Activated CD4-positive, CD25-positive, alpha-beta regulatory T cell treated with anti-CD3 and anti-CD28 coated beads, Interleukin-2, amount 50 U/mL, for 24 hours (primary cell): ENCODE measurements around the gene GRAMD1B.
A peak's percentile ranks its signal among the peaks of the same experiment; 100 is the strongest.
"Not testable (repeated sequence)": the region's sequence is repeated elsewhere in the genome, so short reads cannot be mapped to it uniquely, and the experiment has no call there.

Source experiments
- ATAC-seq, 2 donors: fragments of 150-1000 bp; cut with Tn5 transposase; one replicate each; pipeline ENCODE4 v1.10.0; 2021; ENCODE audit warnings: mild to moderate bottlenecking in 1 of 2, moderate library complexity in 1 of 2

Gene GRAMD1B

DNA sequence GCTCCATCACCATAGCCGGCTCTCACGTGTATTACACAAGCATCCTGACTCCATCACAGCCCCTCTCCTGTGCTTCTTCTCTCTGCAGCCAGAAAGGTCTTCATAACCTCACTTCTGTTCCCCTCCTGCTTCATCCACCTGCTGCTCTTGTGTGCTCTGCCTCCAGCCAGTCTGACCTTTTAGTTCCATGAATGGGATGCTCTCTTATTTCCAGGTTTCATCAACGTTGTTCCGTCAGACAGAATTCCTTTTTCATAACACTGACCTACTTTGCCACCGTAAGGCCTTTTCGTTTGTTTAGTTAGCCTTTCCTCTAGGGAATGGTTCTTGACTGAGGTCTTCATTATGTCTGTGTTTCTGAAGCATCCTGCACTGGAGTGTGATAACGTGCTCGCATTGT is 18.8 kb downstream of the GRAMD1B start:
- no peak for ATAC-seq

DNA sequence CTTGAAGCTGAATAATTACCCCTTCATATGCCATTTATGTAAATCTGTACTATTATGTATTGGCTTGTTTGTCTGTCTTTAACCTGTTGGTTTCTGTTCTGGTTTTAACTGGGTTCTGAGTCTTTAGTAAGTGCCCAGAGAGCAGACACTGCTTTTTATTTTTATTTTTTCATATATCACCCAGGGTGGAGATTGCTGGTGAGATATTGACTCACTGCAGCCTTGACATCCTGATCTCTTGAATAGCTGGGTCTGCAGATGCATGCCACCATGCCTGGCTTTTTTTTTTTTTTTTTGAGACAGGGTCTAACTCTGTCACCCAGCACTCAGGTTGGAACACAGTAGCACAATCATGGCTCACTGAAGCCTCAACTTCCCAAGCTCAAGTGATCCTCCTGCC is 19.4 kb downstream of the GRAMD1B start:
- no peak for ATAC-seq

DNA sequence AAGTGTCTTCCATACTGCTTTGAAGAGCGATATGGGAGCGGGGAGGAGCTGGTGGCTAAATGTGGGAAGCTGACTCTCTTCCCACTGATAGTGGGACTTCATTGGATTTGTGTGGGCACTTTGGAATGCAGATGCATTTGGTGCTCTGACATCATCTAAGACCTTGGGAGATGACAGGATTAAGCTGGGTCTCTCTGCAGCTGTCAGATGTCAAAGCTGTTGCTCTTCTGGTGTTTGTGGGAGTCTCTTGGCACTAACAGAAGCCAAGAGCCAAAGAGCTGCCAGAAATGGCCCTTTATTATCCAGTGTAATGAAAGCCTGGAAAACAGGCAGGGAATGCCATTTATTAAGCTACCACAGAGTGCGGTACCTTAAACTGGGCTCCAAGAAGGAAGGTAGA is 20.6 kb downstream of the GRAMD1B start:
- ATAC-seq: no peak

DNA sequence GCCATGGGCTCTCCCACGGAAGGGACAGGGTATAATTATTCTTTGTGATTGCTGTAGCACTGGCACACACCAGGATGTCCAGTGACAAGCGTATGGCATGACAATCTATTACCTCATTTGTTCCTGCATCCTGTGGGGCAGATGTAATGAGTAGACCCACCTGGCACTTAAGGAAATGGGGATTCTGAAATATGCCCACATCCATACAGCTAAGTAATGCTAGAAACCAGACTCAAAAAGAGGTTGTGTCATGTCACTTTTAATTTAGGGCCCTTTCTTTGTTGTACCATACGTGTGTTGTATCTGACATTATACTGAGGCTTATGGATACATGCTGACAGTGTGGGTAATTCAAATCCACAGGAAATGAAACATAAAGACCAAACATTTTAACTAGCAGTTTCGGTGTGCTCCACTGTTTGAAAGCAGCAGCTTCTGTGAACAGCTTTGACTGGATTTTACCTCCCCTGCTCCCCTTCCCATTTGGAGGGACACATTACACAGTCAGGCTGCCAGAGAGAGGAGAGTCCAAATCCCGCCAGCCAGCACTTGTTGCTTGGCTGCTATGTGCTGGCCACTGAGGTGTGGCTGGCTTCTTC is 21.2 kb downstream of the GRAMD1B start:
- ATAC-seq: no peak

DNA sequence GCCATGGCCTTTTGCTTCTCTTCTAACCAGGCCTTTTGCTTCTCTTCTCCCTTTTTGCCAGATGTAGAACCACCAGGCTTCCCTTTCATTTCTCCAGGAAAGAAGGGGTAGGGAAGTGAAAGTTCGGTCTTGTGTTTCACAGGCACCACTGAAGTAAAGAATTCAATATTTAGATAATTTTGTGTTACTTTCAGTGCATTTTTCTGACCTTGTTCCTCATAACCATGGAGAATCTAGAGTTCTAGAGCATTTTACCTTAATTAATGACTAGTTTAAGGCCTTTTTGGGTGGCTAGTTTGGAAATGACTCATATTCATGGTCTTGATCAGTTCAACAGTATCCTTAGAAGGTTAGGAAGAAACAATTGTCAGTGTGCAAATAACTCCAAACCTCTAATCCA is 22.7 kb downstream of the GRAMD1B start:
- ATAC-seq: no peak

DNA sequence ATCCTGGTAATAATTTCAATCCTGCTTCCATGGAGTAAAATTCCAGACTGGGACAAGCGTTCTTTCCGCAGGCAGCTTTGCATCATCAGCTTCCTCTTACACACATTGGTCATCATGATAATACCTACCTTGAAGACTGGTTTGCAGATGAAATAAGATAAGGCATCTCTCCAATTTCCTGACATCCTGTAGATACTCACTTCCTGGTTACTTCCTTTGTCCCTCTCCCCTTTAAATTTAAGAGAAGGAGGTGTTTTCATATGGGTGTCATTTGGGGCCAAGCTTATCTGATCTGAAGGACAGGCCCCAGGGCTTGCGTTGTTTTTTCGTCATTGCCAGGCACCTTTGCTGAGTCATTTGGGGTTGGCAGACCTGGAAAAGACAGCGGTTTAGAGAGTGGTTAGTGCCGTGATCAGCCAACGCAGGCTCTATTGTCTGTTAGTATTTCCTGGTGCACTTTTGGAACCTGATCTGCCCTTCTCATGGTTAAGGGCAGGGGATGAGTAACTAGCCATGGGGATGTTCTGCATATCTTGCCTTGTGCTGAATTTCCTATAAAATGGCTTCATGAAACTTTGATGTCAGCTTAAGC is 24.1 kb downstream of the GRAMD1B start:
- peak; percentile 85 to 87 for ATAC-seq

DNA sequence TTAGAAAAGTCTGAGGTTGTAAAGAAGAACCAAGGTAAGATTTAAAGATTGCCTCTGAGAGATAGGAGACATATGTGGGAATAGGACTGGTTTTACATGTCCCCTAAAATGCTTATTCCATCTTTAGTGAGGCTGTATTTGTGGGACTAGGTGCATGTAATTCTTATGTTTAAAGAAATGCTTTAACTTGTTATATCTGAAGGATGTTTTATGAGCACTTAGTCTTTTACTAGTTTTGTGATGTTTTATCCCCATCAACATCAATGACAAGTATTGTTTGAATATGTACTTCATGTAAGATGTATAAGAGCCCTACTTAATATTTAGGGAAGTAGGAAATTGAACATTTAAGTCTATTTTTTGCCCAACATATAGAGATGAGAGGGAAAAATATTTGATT is 24.7 kb downstream of the GRAMD1B start:
- ATAC-seq: no peak

DNA sequence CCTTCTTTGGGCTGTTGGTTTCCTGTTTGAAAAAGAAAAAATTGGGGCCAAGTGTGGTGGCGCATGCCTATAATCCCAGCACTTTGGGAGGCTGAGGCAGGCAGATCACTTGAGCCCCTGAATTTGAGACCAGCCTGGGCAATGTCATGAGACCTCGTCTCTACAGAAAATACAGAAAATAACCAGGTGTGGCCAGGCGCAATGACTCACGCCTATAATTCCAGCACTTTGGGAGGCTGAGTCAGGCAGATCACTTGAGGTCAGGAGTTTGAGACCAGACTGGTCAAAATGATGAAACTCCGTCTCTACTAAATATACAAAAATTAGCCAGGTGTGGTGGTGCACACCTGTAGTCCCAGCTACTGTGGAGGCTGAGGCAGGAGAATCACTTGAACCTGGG is 26.4 kb downstream of the GRAMD1B start:
- ATAC-seq: not testable (repeated sequence)

DNA sequence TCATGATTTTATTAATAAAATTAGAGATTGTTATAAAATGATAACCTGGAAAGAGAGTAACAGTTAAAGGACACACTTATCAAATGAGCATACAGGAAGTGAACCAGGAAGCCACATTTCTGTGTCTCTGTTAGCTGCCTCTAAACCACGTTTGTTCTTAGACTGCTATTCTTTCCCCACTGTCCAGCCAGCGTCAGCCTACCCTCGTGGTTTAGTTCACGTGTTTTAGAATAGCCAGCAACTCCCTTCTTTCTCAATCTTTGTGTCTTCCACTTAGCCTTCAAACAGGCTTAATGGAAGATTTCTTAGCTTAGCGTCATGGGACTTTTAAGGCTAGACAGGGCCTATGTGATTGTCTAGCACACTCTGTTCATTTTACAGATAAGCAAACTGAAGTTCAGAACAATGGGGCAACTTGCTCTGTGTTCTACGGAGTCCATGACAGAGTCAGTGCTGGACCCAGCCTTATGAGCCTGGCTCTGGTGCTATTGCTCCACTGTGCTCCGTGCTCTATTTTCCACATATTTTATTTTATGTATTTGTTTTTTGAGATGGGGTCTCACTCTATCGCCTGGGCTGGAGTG is 27.2 kb downstream of the GRAMD1B start:
- ATAC-seq: no peak

DNA sequence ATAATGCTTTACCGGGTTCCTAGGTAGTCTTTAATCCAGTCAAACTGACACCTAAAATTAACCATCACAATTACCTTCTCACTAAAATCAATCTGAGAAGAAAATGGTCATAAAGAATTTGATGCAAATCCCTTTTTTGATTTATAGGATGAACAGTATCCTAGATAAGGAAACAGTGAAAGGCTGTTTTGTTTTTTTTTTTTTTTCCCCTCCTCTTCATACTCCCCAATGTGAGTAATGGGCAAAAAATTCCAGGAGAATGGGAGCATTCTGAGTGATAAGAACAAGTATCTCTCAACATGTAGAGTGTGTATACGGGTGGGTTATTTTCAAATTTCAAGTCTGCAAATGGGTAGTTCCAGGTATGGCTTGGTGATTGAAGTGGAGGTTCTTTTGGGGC is 28.4 kb downstream of the GRAMD1B start:
- no peak for ATAC-seq

DNA sequence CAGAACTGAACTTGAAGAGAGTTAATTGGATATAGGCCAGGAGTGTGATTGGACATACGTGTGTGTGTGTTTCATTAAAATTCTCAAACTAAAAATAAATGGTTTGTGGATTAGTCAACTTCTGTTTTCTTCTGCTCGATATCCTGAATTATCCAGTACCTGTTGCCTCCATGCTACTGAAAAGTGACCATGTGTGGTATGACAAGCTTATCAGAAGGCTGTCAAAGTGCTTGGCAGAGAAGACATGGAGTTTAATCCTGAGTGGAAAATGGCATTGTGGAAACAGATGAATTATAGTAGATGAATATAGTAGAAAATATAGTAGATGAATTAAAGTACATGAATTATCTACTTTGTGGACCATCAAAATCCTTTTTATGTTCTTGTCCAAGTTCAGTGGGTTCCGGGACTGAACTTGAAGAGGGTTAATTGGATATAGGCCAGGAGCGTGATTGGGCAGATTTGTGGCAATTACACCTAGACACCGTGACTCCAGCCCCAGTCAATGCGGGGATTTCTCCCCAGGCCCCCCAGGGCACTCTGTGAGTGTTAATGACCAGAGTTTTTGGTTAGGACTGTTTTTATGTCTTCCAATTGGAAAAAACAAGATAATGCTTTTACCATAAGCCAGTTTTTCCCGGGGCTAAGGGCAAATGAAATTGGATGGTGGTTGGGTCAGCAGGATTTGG is 30.1 kb downstream of the GRAMD1B start:
- no peak for ATAC-seq

DNA sequence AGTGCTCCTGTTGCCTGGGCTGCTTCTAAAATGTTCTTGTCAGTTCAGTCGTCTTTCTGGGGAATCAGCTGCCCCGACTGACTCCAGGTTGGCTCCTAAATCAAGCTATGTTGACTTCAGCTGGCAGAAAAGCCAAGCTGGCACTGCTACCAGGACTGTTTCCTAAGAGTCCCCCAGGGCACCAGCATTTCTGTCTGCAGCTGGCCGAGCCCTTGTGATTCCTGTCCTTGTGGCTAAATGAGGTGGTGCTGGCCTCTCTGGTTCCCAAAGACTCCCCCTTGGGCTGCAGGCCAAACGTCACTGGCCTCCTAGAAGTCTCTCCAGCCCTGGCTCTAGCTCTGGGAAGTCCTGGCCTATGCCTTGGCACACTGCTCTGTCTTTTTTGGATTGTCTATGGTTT is 31.1 kb downstream of the GRAMD1B start:
- ATAC-seq: no peak

DNA sequence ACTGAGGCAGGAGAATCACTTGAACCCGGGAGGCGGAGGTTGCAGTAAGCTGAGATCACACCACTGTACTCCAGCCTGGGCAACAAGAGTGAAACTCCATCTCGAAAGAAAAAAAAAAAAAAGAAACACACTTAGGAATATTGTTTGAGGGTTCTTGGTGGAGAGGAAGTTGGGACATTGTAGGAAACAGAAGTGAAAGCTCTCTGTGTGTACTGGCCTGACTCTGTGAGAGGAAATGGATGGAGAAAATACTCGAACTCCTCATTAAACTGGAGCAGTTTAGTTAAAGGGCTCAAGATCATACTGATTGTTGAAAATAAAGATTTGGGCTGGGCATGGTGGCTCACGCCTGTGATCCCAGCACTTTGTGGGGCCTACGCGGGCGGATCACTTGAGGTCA is 35.6 kb downstream of the GRAMD1B start:
- ATAC-seq: not testable (repeated sequence)

DNA sequence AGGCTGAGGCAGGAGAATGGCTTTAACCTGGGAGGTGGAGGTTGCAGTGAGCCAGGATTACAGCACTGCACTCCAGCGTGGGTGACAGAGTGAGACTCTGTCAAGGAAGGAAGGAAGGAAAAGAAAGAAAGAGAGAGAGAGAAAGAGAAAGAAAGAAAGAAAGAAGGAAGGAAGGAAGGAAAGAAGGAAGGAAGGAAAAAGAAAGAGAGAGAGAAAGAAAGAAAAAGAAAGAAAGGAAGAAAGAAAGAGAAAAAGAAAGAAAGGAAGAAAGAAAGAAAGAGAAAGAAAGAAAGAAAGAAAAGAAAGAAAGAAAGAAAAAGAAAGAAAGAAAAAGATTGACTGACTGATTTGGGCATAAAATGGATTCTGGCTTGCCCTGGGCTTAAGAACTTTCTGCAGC is 36.1 kb downstream of the GRAMD1B start:
- ATAC-seq: not testable (repeated sequence)

DNA sequence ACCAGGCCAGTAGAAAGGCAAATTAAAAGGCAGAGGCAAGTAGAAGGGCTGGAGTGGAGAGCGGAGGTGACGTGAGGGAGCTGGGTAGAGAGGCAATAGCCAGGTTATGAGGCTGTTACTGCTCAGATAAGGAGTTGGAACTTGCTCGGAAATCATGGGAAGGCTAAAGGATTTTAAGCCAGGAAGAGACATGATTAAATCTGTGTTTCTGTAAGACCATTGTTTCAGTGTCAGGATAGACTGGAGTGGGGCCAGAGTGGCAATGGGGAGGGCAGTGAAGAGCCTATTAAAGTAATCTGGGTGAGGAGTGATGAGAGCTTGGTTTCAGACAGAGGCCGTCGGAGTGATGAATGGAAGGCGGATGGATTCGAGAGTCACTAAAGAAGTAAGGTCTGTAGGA is 39.0 kb downstream of the GRAMD1B start:
- no peak for ATAC-seq

DNA sequence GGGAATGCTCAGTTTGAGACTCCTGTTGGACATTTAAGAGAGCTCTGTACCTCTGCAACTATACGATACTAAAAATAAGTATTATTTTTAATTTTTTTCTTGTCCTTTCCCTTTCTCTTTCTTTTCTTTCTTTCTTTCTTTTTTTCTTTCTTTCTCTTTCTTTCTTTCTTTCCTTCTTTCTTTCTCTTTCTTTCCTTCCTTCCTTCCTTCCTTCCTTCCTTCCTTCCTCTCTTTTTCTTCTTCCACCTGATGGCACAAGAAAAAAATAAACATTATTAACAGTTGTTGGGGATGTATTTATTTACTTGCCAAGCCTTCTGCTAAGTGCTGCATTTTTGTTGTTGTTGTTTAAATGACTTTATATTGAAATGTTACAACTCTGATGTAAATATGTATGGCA is 39.5 kb downstream of the GRAMD1B start:
- no peak for ATAC-seq

DNA sequence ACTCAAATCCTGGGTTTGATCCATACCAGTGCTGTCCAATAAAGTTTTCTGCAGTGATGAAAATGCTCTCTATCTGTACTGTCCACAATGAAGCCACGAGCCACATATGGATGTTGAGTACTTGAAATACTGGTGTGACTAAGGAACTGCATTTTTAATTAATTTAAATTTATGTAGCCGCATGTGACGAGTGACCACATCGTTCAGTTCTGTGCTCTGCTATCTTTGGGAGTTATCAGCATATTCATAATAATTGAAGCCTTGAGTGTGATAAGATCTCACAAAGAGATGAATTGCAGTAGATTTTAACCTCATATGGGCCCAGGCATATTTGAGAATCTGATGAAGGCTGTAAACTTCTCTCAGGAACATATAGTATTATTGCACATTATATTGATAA is 40.8 kb downstream of the GRAMD1B start:
- no peak for ATAC-seq

DNA sequence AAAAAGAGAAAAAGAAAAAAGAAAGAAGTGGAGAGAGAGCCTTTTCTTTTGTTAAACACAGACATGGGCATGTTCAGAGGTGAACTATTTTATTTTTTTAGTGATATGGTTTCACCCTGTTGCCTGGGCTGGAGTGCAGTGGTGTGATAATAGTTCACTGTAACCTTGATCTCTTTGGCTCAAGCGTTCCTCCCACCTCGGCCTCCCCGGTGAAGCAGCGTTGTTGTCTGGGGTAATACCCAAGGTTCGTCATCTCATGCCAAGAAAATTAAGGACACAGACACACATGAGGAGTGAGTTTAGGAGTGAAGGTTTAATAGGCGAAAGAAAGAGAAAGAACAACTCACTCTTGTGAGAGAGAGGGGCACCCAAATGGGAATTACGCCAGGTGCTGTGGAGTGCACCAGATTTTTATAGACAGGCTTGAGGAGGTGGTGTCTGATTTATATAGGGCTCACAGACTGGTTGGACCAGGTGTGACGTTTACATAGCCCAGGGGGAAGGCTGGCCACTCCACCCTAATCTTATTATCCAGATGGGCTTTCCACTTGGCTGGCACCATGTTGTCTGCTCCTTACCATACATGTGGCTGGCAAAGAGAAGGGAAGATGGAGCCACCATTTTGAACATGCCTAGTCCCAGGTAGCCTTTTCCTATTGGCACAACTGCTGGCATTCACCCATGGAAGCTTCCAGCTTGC is 42.3 kb downstream of the GRAMD1B start:
- ATAC-seq: no peak

DNA sequence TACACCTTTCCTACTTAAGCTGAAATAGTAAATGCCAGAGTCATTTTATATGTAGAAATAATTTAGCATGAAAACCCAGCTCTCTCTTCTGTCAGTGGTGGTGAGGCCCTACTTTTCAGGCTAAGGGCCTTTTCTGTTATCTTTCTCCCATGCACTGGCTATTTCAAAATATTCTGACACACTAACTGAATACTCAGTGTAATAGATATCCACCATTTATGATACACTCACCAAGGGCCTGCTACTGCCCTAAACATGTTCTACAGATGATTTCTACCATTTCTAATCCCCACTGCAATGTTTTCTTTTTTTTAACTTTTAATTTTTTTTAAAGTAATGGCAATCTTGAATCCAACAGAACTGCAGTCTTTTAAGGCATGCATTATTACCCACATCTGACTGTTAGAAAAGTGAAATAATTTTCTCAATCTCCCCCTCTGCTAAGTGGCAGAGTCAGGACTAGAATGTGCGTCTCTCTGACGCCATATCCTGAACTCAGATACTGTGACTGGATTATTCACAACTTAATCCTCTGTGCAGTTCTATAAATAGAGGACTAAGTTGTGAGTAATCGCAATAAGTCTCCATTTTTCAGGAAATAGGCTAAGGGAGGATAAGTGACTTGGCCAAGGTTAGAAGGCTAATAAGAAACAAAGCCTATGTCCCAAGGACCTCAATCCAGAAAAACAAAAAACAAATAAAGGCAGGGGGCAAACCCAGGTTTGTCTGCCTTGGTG is 44.0 kb downstream of the GRAMD1B start:
- ATAC-seq: no peak

DNA sequence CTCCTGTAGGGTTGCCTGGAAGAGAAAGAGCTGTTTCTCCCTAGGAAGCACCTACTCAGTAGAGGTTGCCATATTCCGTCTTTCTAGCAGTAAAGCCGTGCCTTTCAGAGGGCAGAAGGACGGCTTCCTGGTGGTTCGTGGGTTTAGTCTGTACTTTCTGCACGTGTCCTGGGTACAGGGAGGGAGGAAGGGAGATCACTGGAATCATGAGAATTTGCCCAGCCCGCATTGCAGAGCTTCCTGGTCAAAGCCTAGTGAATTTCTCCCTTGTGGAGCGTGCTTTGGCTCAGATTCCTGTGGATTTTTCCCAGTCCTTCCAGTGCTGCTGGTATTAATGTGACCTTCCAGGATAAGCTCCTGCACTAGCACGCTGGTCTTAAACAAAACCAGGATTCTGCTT is 44.9 kb downstream of the GRAMD1B start:
- ATAC-seq: no peak

DNA sequence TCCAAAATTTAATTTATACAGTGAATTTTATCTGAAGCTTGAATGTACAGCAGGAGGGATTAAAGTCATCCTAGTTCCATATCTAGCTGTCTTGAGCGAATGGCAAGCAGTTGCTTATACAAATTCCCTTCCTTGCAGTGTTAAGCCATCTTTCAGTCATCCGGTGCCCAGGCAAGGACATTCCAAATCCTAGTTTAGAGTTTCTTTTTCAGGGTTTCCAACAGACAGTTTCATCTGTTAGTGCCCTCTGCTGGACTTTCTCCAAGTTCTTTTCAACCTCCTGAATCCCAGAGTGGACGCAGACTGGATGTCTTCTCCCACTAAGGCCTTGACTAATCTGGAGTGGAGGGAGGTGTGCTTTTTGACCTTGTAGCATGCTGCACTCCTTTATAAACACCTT is 45.4 kb downstream of the GRAMD1B start:
- no peak for ATAC-seq

DNA sequence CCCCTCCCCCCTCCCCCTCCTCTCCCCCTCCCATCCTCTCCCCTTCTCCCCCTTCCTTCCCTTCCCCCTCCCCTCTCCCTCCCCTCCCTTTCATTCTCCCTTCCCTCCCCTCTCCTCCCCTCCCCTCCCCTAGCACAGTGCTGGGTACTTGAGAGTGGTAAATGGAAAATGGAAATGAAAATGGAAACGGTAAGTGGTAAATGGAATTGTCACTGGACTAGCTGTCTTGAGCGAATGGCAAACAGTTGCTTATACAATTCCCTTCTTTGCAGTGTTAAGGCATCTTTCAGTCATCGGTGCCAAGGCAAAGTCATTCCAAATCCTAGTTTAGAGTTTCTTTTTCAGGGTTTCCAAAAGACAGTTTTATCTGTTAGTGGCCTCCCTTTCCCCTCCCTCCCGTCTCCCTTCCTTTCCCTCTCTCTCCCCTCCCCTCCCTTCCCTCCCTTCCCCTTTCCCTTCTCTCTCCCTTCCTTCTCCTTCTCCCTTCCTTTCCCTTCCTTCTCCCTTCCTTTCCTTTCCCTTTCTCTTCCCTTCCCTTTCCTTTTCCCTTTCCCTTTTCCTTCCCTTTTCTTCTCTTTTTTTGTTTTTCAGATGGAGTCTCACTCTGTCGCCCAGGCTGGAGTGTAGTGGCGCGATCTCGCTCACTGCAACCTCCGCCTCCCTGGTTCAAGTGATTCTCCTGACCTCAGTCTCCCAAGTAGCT is 47.3 kb downstream of the GRAMD1B start:
- no peak for ATAC-seq
